ENCODE results near the gene MID1.

- TF ChIP-seq CTCF (IDR thresholded peaks at IDR 0.05; ENCODE audit: low read depth, low read length) (no peak), POLR2A (IDR thresholded peaks at IDR 0.05; ENCODE audit: extremely low read depth, insufficient read length) (no peak), MYC (IDR thresholded peaks at IDR 0.05; ENCODE audit: low read depth, low read length) (no peak)
These were observed 50.4 kb downstream of the MID1 start for GRCh38 chrX:10569946-10570345.

Measured in NB4 (cell line).